HG02759 (cell line): ENCODE data around the gene CAST.

Source experiments
- ATAC-seq: cut with Tn5 transposase; IDR thresholded peaks from one replicate; pipeline ENCODE4 v1.9.1; 2021; ENCODE audit warnings: mild to moderate bottlenecking, moderate library complexity; ENCODE audit not compliant: unreplicated experiment

The CAST gene

GRCh38 chr5:96709152-96709821 lies 47.1 kb downstream of the CAST start:
- no peak for ATAC-seq

GRCh38 chr5:96712100-96712746 lies 50.0 kb downstream of the CAST start:
- no peak for ATAC-seq

GRCh38 chr5:96714450-96714849 lies 52.3 kb downstream of the CAST start:
- ATAC-seq: no peak

GRCh38 chr5:96714951-96715451 lies 52.8 kb downstream of the CAST start:
- peak; percentile 92 for ATAC-seq

GRCh38 chr5:96716007-96716406 lies 53.8 kb downstream of the CAST start:
- no peak for ATAC-seq

- ATAC-seq: no peak
Observed at GRCh38 chr5:96716716-96717115, 54.5 kb downstream of the CAST start.

GRCh38 chr5:96717874-96718273 lies 55.7 kb downstream of the CAST start:
- ATAC-seq: no peak

GRCh38 chr5:96718635-96719077 lies 56.5 kb downstream of the CAST start:
- no peak for ATAC-seq

- ATAC-seq: no peak
Observed at GRCh38 chr5:96720408-96720807, 58.2 kb downstream of the CAST start.

GRCh38 chr5:96721351-96721977 lies 59.3 kb downstream of the CAST start:
- ATAC-seq: no peak

- no peak for ATAC-seq
Observed at GRCh38 chr5:96725257-96725656, 63.1 kb downstream of the CAST start.

GRCh38 chr5:96726802-96727201 lies 64.6 kb downstream of the CAST start:
- ATAC-seq: no peak

GRCh38 chr5:96729156-96729555 lies 67.0 kb downstream of the CAST start:
- no peak for ATAC-seq

GRCh38 chr5:96730586-96730985 lies 68.4 kb downstream of the CAST start:
- no peak for ATAC-seq

GRCh38 chr5:96733771-96734500 lies 71.8 kb downstream of the CAST start:
- no peak for ATAC-seq

- no peak for ATAC-seq
Observed at GRCh38 chr5:96734871-96735325, 72.7 kb downstream of the CAST start.

GRCh38 chr5:96736937-96737336 lies 74.8 kb downstream of the CAST start:
- ATAC-seq: no peak

GRCh38 chr5:96741106-96741505 lies 78.9 kb downstream of the CAST start:
- ATAC-seq: no peak

GRCh38 chr5:96741891-96742309 lies 79.7 kb downstream of the CAST start:
- ATAC-seq: no peak

GRCh38 chr5:96742538-96742937 lies 80.4 kb downstream of the CAST start:
- ATAC-seq: no peak

GRCh38 chr5:96743065-96743768 lies 81.0 kb downstream of the CAST start:
- no peak for ATAC-seq
